ENCODE data around the gene FOXP4. TPM values are rescaled to one million over a fixed set of nuclear protein-coding genes. Genes with fewer than 3 reads are reported as not detected.

Gene FOXP4
- polyA plus RNA-seq, 2 of the 4 experiments (the other 2 are of a cell fraction), result 2.6 to 14.2 TPM

DNA sequence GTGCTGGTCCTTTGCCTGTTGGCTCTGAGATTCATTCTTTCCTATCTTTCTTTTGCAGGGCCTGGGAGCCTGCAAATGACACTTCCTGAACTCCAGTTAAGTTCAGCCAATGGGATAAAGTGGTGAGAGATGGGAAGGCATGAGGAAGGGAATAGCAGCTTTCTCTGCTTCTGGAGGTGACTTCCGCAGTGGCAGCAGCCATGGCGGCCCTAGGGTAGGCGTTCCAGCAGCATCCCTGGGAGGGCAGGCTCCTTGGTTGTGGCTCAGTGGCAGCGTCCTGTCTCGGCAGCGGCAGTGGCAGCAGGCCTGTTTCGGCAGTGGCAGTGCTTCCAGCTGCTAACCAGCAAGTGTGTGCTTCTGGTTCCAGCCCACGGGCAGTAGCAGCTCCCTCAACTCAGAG is 84.8 kb downstream of the FOXP4 start:
- TF ChIP-seq JUN (IDR thresholded peaks at IDR 0.05) (no peak), RNF2 (IDR thresholded peaks at IDR 0.05; ENCODE audit: borderline replicate concordance, low read depth) (no peak), CHD2 (IDR thresholded peaks at IDR 0.05; ENCODE audit: low read length, partially characterized antibody) (no peak), ZSCAN20 (CRISPR knock-in tag; IDR thresholded peaks at IDR 0.05) (no peak), EHMT2 (IDR thresholded peaks at IDR 0.05; ENCODE audit: low read depth) (no peak), HEYL (CRISPR knock-in tag; IDR thresholded peaks at IDR 0.05) (no peak), FOXS1 (CRISPR knock-in tag; IDR thresholded peaks at IDR 0.05) (no peak), KDM1A (IDR thresholded peaks at IDR 0.05; ENCODE audit: low read depth) (no peak), HOXB5 (CRISPR knock-in tag; IDR thresholded peaks at IDR 0.05) (no peak), TP53 (CRISPR knock-in tag; IDR thresholded peaks at IDR 0.05) (no peak), RARB (CRISPR knock-in tag; IDR thresholded peaks at IDR 0.05) (no peak), FOSL2 (IDR thresholded peaks at IDR 0.05) (no peak), FOSL2 (CRISPR knock-in tag; IDR thresholded peaks at IDR 0.05) (no peak), ZNF302 (CRISPR knock-in tag; IDR thresholded peaks at IDR 0.05) (no peak), NR3C1 (IDR thresholded peaks at IDR 0.05) (no peak), ESRRA (IDR thresholded peaks at IDR 0.05; ENCODE audit: borderline replicate concordance, low read length) (no peak), MAFK (IDR thresholded peaks at IDR 0.05; ENCODE audit: partially characterized antibody) (no peak), TFCP2L1 (CRISPR knock-in tag; IDR thresholded peaks at IDR 0.05) (no peak)
- TF ChIP-seq, protein P1, sequence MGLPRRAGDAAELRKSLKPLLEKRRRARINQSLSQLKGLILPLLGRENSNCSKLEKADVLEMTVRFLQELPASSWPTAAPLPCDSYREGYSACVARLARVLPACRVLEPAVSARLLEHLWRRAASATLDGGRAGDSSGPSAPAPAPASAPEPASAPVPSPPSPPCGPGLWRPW (IDR thresholded peaks at IDR 0.05), result no peak
- TF ChIP-seq, protein P2, sequence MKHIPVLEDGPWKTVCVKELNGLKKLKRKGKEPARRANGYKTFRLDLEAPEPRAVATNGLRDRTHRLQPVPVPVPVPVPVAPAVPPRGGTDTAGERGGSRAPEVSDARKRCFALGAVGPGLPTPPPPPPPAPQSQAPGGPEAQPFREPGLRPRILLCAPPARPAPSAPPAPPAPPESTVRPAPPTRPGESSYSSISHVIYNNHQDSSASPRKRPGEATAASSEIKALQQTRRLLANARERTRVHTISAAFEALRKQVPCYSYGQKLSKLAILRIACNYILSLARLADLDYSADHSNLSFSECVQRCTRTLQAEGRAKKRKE (CRISPR knock-in tag; IDR thresholded peaks at IDR 0.05; ENCODE audit: low read depth), result no peak
- TF ChIP-seq, protein P3, sequence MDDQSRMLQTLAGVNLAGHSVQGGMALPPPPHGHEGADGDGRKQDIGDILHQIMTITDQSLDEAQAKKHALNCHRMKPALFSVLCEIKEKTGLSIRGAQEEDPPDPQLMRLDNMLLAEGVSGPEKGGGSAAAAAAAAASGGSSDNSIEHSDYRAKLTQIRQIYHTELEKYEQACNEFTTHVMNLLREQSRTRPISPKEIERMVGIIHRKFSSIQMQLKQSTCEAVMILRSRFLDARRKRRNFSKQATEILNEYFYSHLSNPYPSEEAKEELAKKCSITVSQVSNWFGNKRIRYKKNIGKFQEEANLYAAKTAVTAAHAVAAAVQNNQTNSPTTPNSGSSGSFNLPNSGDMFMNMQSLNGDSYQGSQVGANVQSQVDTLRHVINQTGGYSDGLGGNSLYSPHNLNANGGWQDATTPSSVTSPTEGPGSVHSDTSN (IDR thresholded peaks at IDR 0.05), result no peak
- Histone ChIP-seq H3K4me2 (no peak overlapping the region), H3K4me1 (no peaks in the 10 kb centered on the region), H3K9me3 (no peaks in the 10 kb centered on the region), H3K4me3 (no peak overlapping the region), H3K27ac (no peak overlapping the region)
- ChIA-PET CTCF (interaction anchor here (0.8 kb wide), 2 partner anchors 19 to 262 kb away, joined by 3 read pairs; no protein-coding TSS in a partner anchor), POLR2A (interaction anchor here (0.6 kb wide), 1 partner anchor 28 kb away, joined by 5 read pairs; no protein-coding TSS in a partner anchor)
- no peak for DNase-seq (ENCODE audit: low read depth in 1 of 2, low spot score in 1 of 2)
- 44% methylated on average over 1 of the region's 8 CpGs for WGBS (ENCODE audit: missing lambda C conversion rate)
- FAIRE-seq, result no peak
- ATAC-seq, result peak in 1 of 2 experiments; percentile 54; a peak in 2 of 6 replicates

DNA sequence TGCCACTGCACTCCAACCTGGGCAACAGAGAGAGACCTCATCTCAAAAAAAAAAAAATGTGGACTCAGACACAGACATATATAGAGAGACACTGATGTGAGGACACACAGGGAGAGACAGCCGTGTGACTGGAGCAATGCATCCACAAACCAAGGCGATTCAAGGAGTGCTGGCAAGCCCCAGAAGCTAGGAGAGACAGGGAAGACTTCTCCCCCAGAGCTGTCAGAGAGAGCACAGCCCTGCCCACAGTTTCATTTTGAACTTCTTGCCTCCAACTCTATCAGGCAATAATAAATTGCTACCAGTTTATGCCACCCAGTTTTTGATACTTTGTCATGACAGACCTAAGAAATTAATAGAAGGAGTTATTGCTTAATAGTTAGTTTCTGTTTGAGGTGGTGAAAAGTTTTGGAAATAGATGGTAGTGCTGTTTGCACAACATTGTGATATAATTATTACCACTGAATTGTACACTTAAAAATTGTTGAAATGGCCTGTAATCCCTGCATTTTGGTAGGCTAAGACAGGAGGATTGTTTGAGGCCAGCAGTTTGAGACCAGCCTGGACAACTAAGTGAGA is 87.0 kb downstream of the FOXP4 start:
- ChIA-PET POLR2A (no interaction called here), CTCF (interaction anchor here (1.1 kb wide), 1 partner anchor 29 kb away, joined by 3 read pairs; no protein-coding TSS in a partner anchor)
- DNase-seq (ENCODE audit: low read depth in 1 of 2, low spot score in 1 of 2), result no peak
- H3K9me3 ChIP-seq, result no peaks in the 10 kb centered on the region
- 0 out of 3 replicates have a peak, but pooled peaks cover 6% of the 10 kb centered on the region for H3K4me1 ChIP-seq
- FAIRE-seq, result no peak
- no peak overlapping the region for H3K4me3 ChIP-seq
- no peak overlapping the region for H3K4me2 ChIP-seq
- ATAC-seq, result no peak
- no peak overlapping the region for H3K27ac ChIP-seq
- TF ChIP-seq, protein P4, sequence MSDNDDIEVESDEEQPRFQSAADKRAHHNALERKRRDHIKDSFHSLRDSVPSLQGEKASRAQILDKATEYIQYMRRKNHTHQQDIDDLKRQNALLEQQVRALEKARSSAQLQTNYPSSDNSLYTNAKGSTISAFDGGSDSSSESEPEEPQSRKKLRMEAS (IDR thresholded peaks at IDR 0.05), result no peak
- TF ChIP-seq, protein P5, sequence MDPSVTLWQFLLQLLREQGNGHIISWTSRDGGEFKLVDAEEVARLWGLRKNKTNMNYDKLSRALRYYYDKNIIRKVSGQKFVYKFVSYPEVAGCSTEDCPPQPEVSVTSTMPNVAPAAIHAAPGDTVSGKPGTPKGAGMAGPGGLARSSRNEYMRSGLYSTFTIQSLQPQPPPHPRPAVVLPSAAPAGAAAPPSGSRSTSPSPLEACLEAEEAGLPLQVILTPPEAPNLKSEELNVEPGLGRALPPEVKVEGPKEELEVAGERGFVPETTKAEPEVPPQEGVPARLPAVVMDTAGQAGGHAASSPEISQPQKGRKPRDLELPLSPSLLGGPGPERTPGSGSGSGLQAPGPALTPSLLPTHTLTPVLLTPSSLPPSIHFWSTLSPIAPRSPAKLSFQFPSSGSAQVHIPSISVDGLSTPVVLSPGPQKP (IDR thresholded peaks at IDR 0.05; ENCODE audit: low read depth, low read length), result no peak
- no peak for TF ChIP-seq EHMT2 (IDR thresholded peaks at IDR 0.05; ENCODE audit: low read depth)
- WGBS (ENCODE audit: missing lambda C conversion rate), result 42% methylated on average over 2 of the region's 2 CpGs

All from A549 (cell line).